ENCODE results near the gene FN1. TPM values are rescaled to one million over a fixed set of nuclear protein-coding genes. Genes with fewer than 3 reads are reported as not detected.

The FN1 gene
- total and polyA plus RNA-seq, 2 of the 8 experiments (the other 6 are each of a cell fraction or from before 2014, with no cell fraction given): 42.9 to 109 TPM

- no peak overlapping the region for H4K91ac ChIP-seq (replicated peaks; ENCODE audit: insufficient read length, low read length)
- no peak overlapping the region for H4K5ac ChIP-seq (ENCODE audit: insufficient read length, low read depth, low read length)
- H3K4me1 ChIP-seq (replicated peaks in 1 of 4; ENCODE audit: control insufficient read depth in 3 of 4, insufficient read depth in 4 of 4, low read length in 3 of 4): no peaks in the 10 kb centered on the region
- H2BK5ac ChIP-seq (ENCODE audit: low read depth, low read length): no peak overlapping the region
- no peak for FAIRE-seq
- H3K56ac ChIP-seq (replicated peaks; ENCODE audit: insufficient read length, low read depth, low read length): no peak overlapping the region
- no peak overlapping the region for H2BK120ac ChIP-seq (replicated peaks; ENCODE audit: low read depth, low read length)
- no peak overlapping the region for H3K23ac ChIP-seq (ENCODE audit: insufficient read length)
- ChIA-PET POLR2A (ENCODE audit: partially characterized antibody) (no interaction called here), CTCF (ENCODE audit: partially characterized antibody) (interaction anchor here (1.0 kb wide), 1 partner anchor 11 kb away, joined by 3 read pairs; no protein-coding TSS in a partner anchor)
- no peak overlapping the region for H3K4me3 ChIP-seq (ENCODE audit: extremely low read depth in 1 of 4, insufficient read depth in 2 of 4, low read depth in 3 of 4, low read length in 4 of 4)
- no peak overlapping the region for H2BK12ac ChIP-seq (ENCODE audit: low read depth, low read length)
- no peaks in the 10 kb centered on the region for H3K79me1 ChIP-seq (ENCODE audit: low read depth, low read length)
- H3K27ac ChIP-seq (ENCODE audit: low read depth, low read length): no peak overlapping the region
- no peak overlapping the region for H3K4me2 ChIP-seq (ENCODE audit: insufficient read depth in 1 of 2, low read depth in 2 of 2, low read length in 2 of 2)
- H3K9ac ChIP-seq (replicated peaks in 1 of 4; ENCODE audit: extremely low read depth in 1 of 4, low read depth in 3 of 4, low read length in 3 of 4): no peak overlapping the region
- no peak overlapping the region for H3K18ac ChIP-seq (ENCODE audit: extremely low read depth, low read length)
- no peaks in the 10 kb centered on the region for H3K9me3 ChIP-seq (ENCODE audit: insufficient read depth in 2 of 2, low read depth in 1 of 2, low read length in 1 of 2)
- H3K23me2 ChIP-seq (ENCODE audit: low read depth, low read length): no peaks in the 10 kb centered on the region
- H3K4ac ChIP-seq (replicated peaks; ENCODE audit: insufficient read length, low read depth, low read length): no peak overlapping the region
- H3K27me3 ChIP-seq (replicated peaks in 1 of 4; ENCODE audit: control insufficient read depth in 3 of 4, extremely low read depth in 1 of 4, insufficient read depth in 3 of 4, low read length in 3 of 4): no peaks in the 10 kb centered on the region
- no peaks in the 10 kb centered on the region for H3K79me2 ChIP-seq (ENCODE audit: control insufficient read depth in 1 of 2, insufficient read depth in 2 of 2, low read length in 2 of 2)
- H4K20me1 ChIP-seq (replicated peaks in 1 of 2; ENCODE audit: control insufficient read depth in 1 of 2, insufficient read depth in 2 of 2, low read length in 2 of 2): peaks cover 0 to 2% of the 10 kb centered on the region in 2 experiments
- no peak overlapping the region for H3K14ac ChIP-seq (ENCODE audit: insufficient read length)
- no peak overlapping the region for H2BK15ac ChIP-seq (ENCODE audit: low read length)
- H2AK5ac ChIP-seq (ENCODE audit: low read depth, low read length): no peak overlapping the region
- no peak for DNase-seq (ENCODE audit: low read depth in 1 of 2, low spot score in 2 of 2)
- no peak overlapping the region for H2AFZ ChIP-seq (ENCODE audit: low read length)
- H2BK20ac ChIP-seq (ENCODE audit: low read length): no peak overlapping the region
- TF ChIP-seq SP2 (IDR thresholded peaks at IDR 0.05; ENCODE audit: low read length) (no peak), CTBP2 (IDR thresholded peaks at IDR 0.05; ENCODE audit: borderline replicate concordance, insufficient read depth, insufficient read length, low read length) (no peak), EZH2 (IDR thresholded peaks at IDR 0.05; ENCODE audit: low read depth, low read length, severe bottlenecking) (no peak), SIN3A (conservative IDR thresholded peaks at IDR 0.05 in 1 of 2, IDR thresholded peaks at IDR 0.05 in 1 of 2; ENCODE audit: low read depth in 1 of 2, low read length in 2 of 2) (no peak), SP4 (IDR thresholded peaks at IDR 0.05; ENCODE audit: low read length) (no peak), USF2 (IDR thresholded peaks at IDR 0.05; ENCODE audit: low read length) (no peak), EP300 (IDR thresholded peaks at IDR 0.05; ENCODE audit: borderline replicate concordance in 1 of 2, low read depth in 2 of 2, low read length in 2 of 2) (no peak), ATF3 (IDR thresholded peaks at IDR 0.05; ENCODE audit: insufficient read depth, low read depth, low read length) (no peak), MAFK (IDR thresholded peaks at IDR 0.05; ENCODE audit: low read depth, low read length) (no peak), HDAC6 (IDR thresholded peaks at IDR 0.05; ENCODE audit: low read depth, low read length) (no peak), FOSL1 (IDR thresholded peaks at IDR 0.05; ENCODE audit: insufficient read depth, low read depth, low read length) (no peak)
- H3K36me3 ChIP-seq (ENCODE audit: control insufficient read depth in 2 of 4, insufficient read depth in 4 of 4, low read length in 3 of 4): peaks cover 2 to 13% (median 8%) of the 10 kb centered on the region in 4 experiments; a peak in 6 of 8 replicates
- H4K8ac ChIP-seq (ENCODE audit: extremely low read depth, insufficient read depth, low read length): no peak overlapping the region
Measured at GRCh38 chr2:215382480-215382879, 53.4 kb downstream of the FN1 start.
